NCI-H2196 (cell line): ENCODE data around the gene VPS37B.
"Not testable (repeated sequence)": the region's sequence is repeated elsewhere in the genome, so short reads cannot be mapped to it uniquely, and the experiment has no call there.

Experiments
- DNase-seq: peaks from one replicate; lab custom pipeline; 2025; ENCODE audit not compliant: unreplicated experiment; lab: John Stamatoyannopoulos, UW

VPS37B gene, protein sequence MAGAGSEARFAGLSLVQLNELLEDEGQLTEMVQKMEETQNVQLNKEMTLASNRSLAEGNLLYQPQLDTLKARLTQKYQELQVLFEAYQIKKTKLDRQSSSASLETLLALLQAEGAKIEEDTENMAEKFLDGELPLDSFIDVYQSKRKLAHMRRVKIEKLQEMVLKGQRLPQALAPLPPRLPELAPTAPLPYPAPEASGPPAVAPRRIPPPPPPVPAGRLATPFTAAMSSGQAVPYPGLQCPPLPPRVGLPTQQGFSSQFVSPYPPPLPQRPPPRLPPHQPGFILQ

DNA sequence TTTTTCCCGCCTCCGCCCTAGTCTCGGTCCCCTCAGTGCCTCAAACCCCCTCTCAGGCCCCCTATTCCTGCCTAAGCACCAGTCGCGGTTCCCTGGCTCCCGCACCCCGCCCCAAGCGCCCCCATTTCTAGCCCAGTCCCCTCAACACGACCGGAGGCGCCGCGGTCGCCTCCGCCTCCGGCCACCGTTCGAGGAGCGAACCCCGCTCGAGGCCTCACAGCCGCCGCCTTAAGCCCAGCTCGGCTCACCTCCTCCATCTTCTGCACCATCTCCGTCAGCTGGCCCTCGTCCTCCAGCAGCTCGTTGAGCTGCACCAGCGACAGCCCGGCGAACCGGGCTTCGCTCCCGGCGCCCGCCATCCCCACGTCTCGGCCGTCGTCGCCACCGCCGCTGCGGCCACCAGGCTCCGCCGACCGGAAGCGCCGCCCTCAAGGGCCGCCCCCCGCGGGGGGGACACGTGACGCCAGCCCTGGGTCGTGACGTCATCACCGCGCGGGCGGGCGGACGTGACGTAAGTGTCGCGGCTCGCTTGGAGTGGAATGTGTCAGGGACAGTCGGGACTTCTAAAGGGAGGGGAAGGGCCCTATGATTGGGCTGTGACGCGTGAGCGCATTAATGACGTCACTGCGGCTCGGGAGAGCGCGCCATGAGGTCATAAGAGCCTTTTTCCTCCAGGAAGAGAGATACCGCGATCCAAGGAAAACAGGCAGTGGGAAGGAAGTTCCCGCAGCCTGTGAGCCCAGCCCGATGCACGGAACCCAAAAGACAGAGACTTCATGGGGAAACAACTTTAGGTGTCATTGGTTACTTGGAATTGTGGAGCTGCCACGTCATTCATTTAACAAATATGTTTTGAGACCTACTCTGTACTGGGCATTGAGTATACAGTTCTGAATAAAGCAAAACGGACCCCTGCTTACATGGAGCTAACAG lies at the start of gene VPS37B:
TSS of gene VPS37B (minus strand) at position 421 of the 933 bp plus-strand sequence. CDS start at position 359, 62 bp downstream.
- DNase-seq: peak; percentile 86

DNA sequence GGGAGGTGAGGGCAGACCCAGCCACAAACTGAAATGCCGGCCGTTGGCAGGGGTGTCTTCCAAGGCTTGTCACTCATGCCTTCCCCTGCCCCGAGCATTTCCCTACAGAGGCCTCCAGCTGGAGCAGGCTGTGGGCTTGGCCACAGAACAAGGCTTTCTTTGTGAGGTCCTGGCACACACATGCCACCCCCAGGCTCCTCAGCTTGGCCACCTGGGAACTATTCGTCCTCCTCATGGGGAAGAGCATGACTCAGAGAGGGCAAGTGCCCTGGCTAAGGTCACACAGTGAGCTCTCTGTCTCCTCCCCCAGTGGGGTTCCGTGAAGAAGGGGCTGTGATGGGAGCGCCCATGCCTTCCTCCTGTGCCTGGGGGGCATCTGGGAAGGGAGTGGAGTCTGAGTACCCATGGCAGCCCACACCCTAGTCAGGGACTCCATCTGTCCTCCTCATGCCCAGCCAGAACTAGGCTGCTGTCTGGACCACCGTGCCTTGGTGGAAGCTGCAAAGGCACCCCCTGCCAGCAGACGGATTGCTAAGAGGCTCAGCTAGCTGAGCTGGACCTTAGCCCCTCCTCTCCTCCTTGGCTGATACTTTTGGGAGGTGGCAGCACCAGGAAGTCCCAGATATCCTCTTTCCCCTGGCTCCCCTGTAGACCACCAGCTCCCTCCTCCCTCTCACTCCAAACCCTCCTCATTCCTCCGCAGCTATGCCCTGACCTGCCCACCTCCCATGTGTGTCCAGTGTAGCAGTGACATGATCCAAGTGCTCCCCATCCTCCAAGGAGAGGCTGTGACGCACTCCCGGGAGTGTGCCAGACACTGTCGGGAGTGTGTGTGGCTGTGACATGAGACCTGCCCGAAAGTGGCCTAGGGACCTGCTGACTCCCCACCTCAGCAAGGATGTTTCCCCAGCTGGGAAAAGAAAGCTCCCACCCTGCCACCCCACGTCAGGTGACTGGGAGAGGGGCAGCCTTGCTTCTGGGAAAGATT lies 49.0 kb upstream of the VPS37B start:
- peak; percentile 47 for DNase-seq

- DNase-seq: no peak
Measured at GRCh38 chr12:122943196-122943595, 47.3 kb upstream of the VPS37B start.

DNA sequence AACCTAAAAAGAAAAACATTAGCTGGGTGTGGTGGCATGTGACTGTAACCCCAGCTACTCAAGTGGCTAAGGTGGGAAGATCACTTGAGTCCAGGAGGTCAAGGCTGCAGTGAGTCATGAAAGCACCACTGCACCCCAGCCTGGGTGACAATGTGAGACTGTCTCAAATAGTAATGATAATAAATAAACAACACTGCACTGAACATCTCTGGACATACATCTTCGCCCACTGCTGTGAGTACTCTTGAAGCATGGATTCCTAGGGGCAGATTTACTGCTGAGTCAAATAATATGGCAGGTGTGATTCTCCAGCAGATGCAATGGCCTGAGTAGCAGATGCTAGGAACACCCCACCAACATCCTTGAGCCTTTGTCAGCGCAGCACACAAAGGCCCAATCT lies 46.7 kb upstream of the VPS37B start:
- DNase-seq: no peak

DNA sequence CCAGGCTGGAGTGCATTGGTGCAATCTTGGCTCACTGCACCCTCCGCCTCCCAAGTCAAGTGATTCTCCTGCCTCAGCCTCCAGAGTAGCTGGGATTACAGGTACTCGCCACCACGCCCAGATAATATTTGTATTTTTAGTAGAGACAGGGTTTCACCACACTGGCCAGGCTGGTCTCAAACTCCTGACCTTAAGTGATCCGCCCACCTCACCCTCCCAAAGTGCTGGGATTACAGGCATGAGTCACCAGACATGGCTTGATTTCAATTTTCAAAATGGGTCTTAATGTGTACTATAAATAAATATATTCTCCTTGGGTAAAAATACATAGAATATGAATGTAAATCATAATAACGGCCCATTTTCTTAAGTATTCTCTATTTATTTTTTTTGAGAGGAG lies 45.4 kb upstream of the VPS37B start:
- not testable (repeated sequence) for DNase-seq

DNA sequence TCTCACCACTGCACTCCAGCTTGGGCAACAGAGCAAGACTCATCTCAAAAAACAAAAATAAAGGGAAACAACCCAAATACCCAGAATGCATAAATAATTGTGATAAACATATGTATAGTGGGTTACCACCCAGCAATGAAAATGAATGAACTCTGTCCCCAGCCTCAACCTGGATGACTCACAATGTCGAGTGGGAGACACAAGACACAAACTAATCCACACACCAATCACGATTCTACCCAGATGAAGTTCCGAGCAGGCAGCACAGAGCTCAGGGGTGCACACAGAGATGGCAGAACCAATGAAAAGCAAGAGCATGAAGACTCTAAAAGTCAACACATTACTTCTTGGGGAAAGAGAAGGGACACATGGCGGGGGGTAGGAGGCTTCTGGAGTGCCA lies 43.2 kb upstream of the VPS37B start:
- no peak for DNase-seq

DNA sequence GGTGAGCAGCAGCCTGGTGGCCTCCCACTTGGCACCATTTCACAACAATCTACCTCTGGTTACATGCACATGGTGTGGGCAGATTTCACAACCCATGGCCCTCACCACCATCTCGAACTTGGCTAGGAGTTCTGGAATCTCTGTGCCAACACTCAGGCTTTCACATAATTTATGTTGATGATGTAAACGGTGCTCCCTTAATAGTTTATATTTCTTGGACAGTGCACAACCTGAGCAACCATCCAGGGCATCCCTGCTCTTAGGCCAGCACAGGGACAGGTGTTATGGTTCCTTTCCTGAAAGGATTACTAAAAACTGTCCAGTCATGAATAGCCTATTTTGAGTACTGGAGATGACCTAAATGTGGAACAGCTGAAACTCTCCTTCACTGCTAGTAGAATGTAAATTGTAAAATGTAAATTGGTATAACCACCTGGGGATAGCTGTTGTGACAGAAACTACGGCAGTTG lies 41.7 kb upstream of the VPS37B start:
- DNase-seq: no peak

DNA sequence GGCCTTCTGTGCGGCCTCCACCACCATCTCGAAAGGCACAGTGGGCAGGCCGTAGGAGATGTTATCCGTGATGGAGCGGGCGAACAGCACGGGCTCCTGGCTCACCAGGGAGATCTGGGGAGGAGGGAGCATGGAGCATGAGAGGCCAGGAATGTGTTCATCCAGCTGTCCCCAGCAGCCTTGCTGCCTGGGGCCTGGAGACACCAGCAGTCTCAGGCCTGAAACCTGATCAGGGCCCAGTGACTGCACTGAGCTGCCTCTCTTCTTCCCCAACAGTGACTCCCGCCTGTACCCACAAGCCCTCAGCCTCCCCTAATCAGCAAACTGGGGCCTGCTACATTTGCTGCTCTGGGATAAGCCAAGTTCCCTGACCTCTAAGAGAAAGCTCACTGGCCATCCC lies 39.4 kb upstream of the VPS37B start:
- no peak for DNase-seq

- DNase-seq: no peak
Measured at GRCh38 chr12:122934722-122935121, 38.8 kb upstream of the VPS37B start.

- DNase-seq: no peak
Measured at GRCh38 chr12:122932207-122932606, 36.3 kb upstream of the VPS37B start.

- DNase-seq: no peak
Measured at GRCh38 chr12:122929812-122930211, 33.9 kb upstream of the VPS37B start.

GRCh38 chr12:122929148-122929538 lies 33.2 kb upstream of the VPS37B start:
- no peak for DNase-seq

GRCh38 chr12:122928404-122929147 lies 32.7 kb upstream of the VPS37B start:
- no peak for DNase-seq

DNA sequence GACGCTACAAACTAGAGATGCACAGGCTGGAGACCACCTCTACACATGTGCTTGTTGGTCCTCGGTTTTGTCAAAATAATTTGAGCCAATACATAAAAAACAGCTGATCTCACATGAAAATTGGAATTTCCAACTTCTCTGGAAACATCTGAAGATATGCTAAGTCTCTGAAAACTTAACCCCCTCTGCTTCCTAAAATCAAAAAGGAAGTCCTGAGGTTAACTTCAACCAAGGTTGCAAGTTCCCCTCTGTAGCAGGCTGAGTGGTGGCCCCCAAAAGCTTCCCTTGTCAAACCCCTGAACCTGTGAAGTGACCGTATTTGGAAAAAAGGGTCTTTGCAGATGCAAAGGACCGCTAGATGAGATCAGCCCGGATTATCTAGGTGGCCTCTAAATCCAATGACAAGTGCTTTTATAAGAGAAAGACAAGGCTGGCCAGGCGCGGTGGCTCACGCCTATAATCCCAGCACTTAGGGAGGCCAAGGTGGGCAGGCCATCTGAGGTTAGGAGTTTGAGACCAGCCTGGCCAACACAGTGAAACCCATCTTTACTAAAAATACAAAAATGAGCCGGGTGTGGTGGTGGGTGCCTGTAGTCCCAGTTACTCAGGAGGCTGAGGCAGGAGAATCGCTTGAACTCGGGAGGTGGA lies 32.0 kb upstream of the VPS37B start:
- no peak for DNase-seq

DNA sequence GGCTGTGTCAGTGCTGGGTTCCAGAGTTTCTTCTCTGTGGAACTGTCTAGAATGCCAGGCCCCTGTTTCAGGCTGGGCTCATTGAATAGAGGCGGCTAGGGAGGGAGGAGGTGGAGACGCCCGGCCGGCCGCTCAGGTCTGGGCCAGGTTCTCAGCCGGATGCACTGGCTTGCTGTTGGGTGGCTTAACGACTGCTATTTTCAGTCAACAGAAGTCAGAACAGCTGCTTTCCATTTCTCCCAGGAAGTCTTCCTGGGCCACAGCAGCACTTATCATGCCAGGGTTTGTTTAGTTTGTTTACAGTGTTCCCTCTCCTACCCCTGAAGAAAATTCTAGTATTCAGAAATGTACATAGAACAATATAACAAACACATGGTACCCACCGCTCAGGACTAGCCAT lies 26.0 kb upstream of the VPS37B start:
- DNase-seq: no peak

- no peak for DNase-seq
Measured at GRCh38 chr12:122920687-122921086, 24.8 kb upstream of the VPS37B start.

DNA sequence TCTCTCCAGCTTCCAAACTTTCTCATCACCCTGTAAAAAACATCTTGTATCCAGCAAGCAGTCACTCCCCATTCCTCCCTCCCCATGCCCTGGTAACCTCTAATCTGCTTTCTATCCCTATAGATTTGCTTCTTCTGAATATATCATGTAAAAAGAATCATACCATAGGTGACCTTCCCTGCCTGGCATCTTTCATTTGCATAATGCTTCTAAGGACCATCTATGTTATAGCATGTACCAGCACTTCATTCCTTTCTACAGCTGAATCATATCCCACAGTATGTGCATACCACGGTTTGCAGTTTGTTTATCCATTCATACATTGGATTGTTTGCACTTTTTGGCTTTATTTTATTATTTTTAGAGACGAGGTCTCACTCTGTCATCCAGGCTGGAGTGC lies 22.9 kb upstream of the VPS37B start:
- DNase-seq: no peak

DNA sequence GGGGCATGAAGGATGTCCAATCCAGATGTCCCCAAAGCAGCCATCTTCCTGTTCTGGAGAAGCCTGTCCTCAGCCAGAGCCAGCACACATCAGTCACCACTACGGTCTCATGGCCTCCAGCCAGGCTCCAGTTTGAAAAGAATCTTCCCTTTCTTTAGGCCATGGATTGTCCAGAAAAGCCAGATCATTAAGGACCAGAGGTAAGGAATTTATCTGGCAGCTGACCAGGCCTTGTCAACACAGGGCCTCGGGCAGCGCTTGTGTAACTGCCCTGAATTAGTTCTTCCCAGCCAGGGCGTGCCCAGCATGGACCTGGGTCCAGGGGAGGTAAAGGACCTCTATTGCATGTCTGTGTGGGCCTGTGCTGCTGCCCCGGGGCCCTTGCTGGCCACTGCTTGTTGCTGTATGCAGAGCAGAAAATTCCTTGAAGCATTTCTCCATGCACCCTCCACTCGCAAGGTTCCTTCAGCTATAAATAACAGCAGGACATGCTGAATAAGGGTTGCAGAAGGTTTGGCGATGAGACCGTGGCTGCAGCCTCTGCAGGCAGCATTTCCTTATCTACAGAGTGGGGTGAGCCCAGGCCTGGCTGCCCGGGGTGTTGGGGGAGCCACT lies 21.7 kb upstream of the VPS37B start:
- peak; percentile 12 for DNase-seq
